Endodermal cell (in vitro differentiated cells): ENCODE data around the gene MTA2. TPM values are rescaled to one million over a fixed set of nuclear protein-coding genes. Genes with fewer than 3 reads are reported as not detected.

ENCODE experiments used
- DNase-seq: peaks from one replicate; pipeline ENCODE4 v3.0.0-alpha.2; 2017
- H3K27ac ChIP-seq: 2 replicates; pipeline ENCODE4 v1.5.1; 2013; ENCODE audit warnings: mild to moderate bottlenecking, low read depth, low read length, moderate library complexity
- H3K27me3 ChIP-seq: 2 replicates; pipeline ENCODE4 v1.6.1; 2013; ENCODE audit warnings: mild to moderate bottlenecking, low read length, moderate library complexity; ENCODE audit not compliant: insufficient read depth, control insufficient read depth, poor library complexity, severe bottlenecking
- H3K36me3 ChIP-seq: 2 replicates; pipeline ENCODE4 v1.7.0; 2013; ENCODE audit warnings: mild to moderate bottlenecking, low read length, moderate library complexity; ENCODE audit not compliant: control insufficient read depth, insufficient read depth
- H3K4me1 ChIP-seq: one replicate; pipeline ENCODE4 v1.7.0; 2013; ENCODE audit warnings: low read length; ENCODE audit not compliant: control insufficient read depth, insufficient read depth
- H3K4me3 ChIP-seq: 2 replicates; pipeline ENCODE4 v1.5.1; 2013; ENCODE audit warnings: mild to moderate bottlenecking, low read length, moderate library complexity
- H3K9ac ChIP-seq: 2 replicates; pipeline ENCODE4 v1.6.1; 2013; ENCODE audit warnings: mild to moderate bottlenecking, low read length, moderate library complexity; ENCODE audit not compliant: poor library complexity, severe bottlenecking; ENCODE audit errors: extremely low read depth
- H3K9me3 ChIP-seq: 2 replicates; pipeline ENCODE4 v1.6.1; 2013; ENCODE audit warnings: mild to moderate bottlenecking, low read length, moderate library complexity; ENCODE audit not compliant: control insufficient read depth
- H3K27ac Mint-ChIP-seq: 2 replicates; pipeline ENCODE4 v1.8.0; 2020; ENCODE audit warnings: mixed read lengths
- H3K27me3 Mint-ChIP-seq: 2 replicates; pipeline ENCODE4 v1.8.0; 2021; ENCODE audit warnings: mild to moderate bottlenecking, mixed read lengths; ENCODE audit not compliant: insufficient read depth
- H3K36me3 Mint-ChIP-seq: 2 replicates; pipeline ENCODE4 v1.8.0; 2020; ENCODE audit warnings: low read depth, mixed read lengths
- H3K4me1 Mint-ChIP-seq: 2 replicates; pipeline ENCODE4 v1.8.0; 2020; ENCODE audit warnings: mixed read lengths
- H3K4me3 Mint-ChIP-seq: 2 replicates; pipeline ENCODE4 v1.8.0; 2020; ENCODE audit warnings: mild to moderate bottlenecking, moderate library complexity, mixed read lengths
- H3K9me3 Mint-ChIP-seq: 2 replicates; pipeline ENCODE4 v1.8.0; 2020; ENCODE audit warnings: mild to moderate bottlenecking, mixed read lengths
- WGBS, 2 experiments: methylation state at CpG; one replicate each; pipeline versions ENCODE4 v1.1.5 to v1.1.7; 2013; ENCODE audit warnings: missing lambda C conversion rate in 2 of 2, mixed read lengths in 1 of 2; ENCODE audit not compliant: insufficient coverage in 1 of 2, insufficient read length in 1 of 2; 5-methylcytosine and 5-hydroxymethylcytosine counted together
- total RNA-seq, 2 donors: library from RNA; stranded (reverse); fragmentation: NEBNext Ultra II Directional in 1 of 2; extraction: Animal tissue kit (Norgen Biotek cat#: 25700) in 1 of 2; gene quantifications; 2 replicates in 1 of 2; 3 replicates in 1 of 2; pipeline ENCODE4 v1.2.1, GENCODE V29; 2021
- TF ChIP-seq, protein P1 (sequence below): fragments of 200-600 bp; sonication (generic); conservative IDR thresholded peaks from 2 replicates; pipeline ENCODE4 v1.5.0; 2021; ENCODE audit warnings: antibody characterized with exemption, mild to moderate bottlenecking

The MTA2 gene
- total RNA-seq, 2 donors from 2014 or later, result 131 to 155 TPM

DNA sequence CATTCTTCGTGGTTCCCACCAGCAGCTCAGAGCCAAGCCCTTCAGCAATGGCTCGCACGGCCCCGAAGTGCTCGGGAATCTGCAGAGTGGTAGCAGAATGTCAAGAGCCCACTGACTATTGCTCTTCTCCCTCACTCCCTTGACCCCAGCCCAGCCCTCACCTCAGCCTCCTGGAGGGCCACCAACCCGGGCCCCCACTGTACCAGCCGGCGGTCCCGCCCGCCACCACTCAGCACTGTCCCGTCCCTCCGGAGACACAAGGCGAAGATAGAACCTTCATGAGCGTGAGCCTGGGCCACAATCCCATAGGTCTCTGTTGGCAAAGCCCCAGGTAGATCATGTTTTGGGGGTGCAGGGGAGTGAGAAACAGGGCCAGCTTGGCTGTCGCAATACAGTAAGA, 4.2 kb upstream of the MTA2 start:
- WGBS, 2 experiments, result 94% methylated on average over 14 to 15 of the region's 15 CpGs
- no peak overlapping the region for H3K27ac ChIP-seq
- Mint-ChIP-seq H3K9me3 (no peaks in the 10 kb centered on the region), H3K27me3 (peaks cover 24% of the 10 kb centered on the region), H3K27ac (no peak overlapping the region), H3K4me3 (no peak overlapping the region), H3K4me1 (peaks cover 29% of the 10 kb centered on the region), H3K36me3 (peaks cover 28% of the 10 kb centered on the region)
- no peak overlapping the region for H3K9ac ChIP-seq
- H3K4me1 ChIP-seq, result peaks cover 4% of the 10 kb centered on the region
- no peaks in the 10 kb centered on the region for H3K36me3 ChIP-seq
- no peak for DNase-seq
- peaks cover 11% of the 10 kb centered on the region for H3K27me3 ChIP-seq
- H3K9me3 ChIP-seq, result no peaks in the 10 kb centered on the region
- TF ChIP-seq, protein P1, sequence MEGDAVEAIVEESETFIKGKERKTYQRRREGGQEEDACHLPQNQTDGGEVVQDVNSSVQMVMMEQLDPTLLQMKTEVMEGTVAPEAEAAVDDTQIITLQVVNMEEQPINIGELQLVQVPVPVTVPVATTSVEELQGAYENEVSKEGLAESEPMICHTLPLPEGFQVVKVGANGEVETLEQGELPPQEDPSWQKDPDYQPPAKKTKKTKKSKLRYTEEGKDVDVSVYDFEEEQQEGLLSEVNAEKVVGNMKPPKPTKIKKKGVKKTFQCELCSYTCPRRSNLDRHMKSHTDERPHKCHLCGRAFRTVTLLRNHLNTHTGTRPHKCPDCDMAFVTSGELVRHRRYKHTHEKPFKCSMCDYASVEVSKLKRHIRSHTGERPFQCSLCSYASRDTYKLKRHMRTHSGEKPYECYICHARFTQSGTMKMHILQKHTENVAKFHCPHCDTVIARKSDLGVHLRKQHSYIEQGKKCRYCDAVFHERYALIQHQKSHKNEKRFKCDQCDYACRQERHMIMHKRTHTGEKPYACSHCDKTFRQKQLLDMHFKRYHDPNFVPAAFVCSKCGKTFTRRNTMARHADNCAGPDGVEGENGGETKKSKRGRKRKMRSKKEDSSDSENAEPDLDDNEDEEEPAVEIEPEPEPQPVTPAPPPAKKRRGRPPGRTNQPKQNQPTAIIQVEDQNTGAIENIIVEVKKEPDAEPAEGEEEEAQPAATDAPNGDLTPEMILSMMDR, result no peak
- no peak overlapping the region for H3K4me3 ChIP-seq

GRCh38 chr11:62605467-62605866, 3.8 kb upstream of the MTA2 start:
- Histone ChIP-seq H3K9me3 (no peaks in the 10 kb centered on the region), H3K27me3 (peaks cover 11% of the 10 kb centered on the region), H3K9ac (no peak overlapping the region), H3K4me3 (no peak overlapping the region), H3K4me1 (peaks cover 4% of the 10 kb centered on the region), H3K36me3 (no peaks in the 10 kb centered on the region), H3K27ac (no peak overlapping the region)
- Mint-ChIP-seq H3K36me3 (peaks cover 28% of the 10 kb centered on the region), H3K27ac (no peak overlapping the region), H3K27me3 (peaks cover 24% of the 10 kb centered on the region), H3K4me3 (no peak overlapping the region), H3K4me1 (peaks cover 30% of the 10 kb centered on the region), H3K9me3 (no peaks in the 10 kb centered on the region)
- 98% methylated on average over 6 of the region's 6 CpGs for WGBS, 2 experiments
- TF ChIP-seq, protein P1, result no peak
- no peak for DNase-seq

GRCh38 chr11:62604460-62605120, 2.9 kb upstream of the MTA2 start:
- Histone ChIP-seq H3K9ac (no peak overlapping the region), H3K4me1 (peaks cover 4% of the 10 kb centered on the region), H3K36me3 (peaks cover 4% of the 10 kb centered on the region), H3K27me3 (peaks cover 11% of the 10 kb centered on the region), H3K4me3 (no peak overlapping the region), H3K27ac (peak overlapping the region; percentile 3), H3K9me3 (no peaks in the 10 kb centered on the region)
- peak; percentile 63 for DNase-seq
- TF ChIP-seq, protein P1, result no peak
- H3K27me3 Mint-ChIP-seq, result peaks cover 24% of the 10 kb centered on the region
- peaks cover 29% of the 10 kb centered on the region for H3K36me3 Mint-ChIP-seq
- H3K9me3 Mint-ChIP-seq, result no peaks in the 10 kb centered on the region
- WGBS, 2 experiments, result 71 to 79% methylated on average over 10 to 13 of the region's 13 CpGs
- peaks cover 39% of the 10 kb centered on the region for H3K4me1 Mint-ChIP-seq
- no peak overlapping the region for H3K4me3 Mint-ChIP-seq
- no peak overlapping the region for H3K27ac Mint-ChIP-seq
